H1 (cell line): ENCODE data around the gene CLCN3. TPM values are rescaled to one million over a fixed set of nuclear protein-coding genes. Genes with fewer than 3 reads are reported as not detected.

ENCODE experiments used
- CTCF ChIA-PET: fragments of 300-600 bp; sonication (Branson Sonifier 250); formaldehyde crosslinking; loops from one replicate; lab custom pipeline; 2021; ENCODE audit not compliant: partially characterized antibody; lab: Charles Lee
- POLR2A ChIA-PET: fragments of 300-600 bp; sonication (Branson Sonifier 250); formaldehyde crosslinking; loops from one replicate; lab custom pipeline; 2021; ENCODE audit warnings: inconsistent platforms; ENCODE audit not compliant: partially characterized antibody; lab: Charles Lee
- DNase-seq, 2 experiments: peaks; one replicate each; pipeline versions ENCODE4 v3.0.0 to v3.0.0-alpha.2; 2010 to 2022; ENCODE audit warnings: low spot score in 2 of 2, low read depth in 1 of 2, mixed read lengths in 1 of 2
- FAIRE-seq: peaks from 2 replicates; lab custom pipeline; 2011; peaks lifted over from hg19 to GRCh38; lab: Jason Lieb, UNC
- H2AFZ ChIP-seq: 2 replicates; pipeline ENCODE4 v1.8.1; 2012; ENCODE audit warnings: low read length, inconsistent platforms
- H2AK5ac ChIP-seq: 2 replicates; pipeline ENCODE4 v1.6.1; 2013; ENCODE audit warnings: low read depth, low read length
- H2BK120ac ChIP-seq: replicated peaks from 2 replicates; pipeline ENCODE3; 2013; ENCODE audit warnings: low read depth, low read length, inconsistent platforms
- H2BK12ac ChIP-seq: 2 replicates; pipeline ENCODE4 v1.6.1; 2013; ENCODE audit warnings: low read depth, low read length
- H2BK15ac ChIP-seq: 2 replicates; pipeline ENCODE4 v1.6.1; 2013; ENCODE audit warnings: low read length
- H2BK20ac ChIP-seq: 2 replicates; pipeline ENCODE4 v1.6.1; 2013; ENCODE audit warnings: low read length
- H2BK5ac ChIP-seq: 2 replicates; pipeline ENCODE4 v1.6.1; 2013; ENCODE audit warnings: low read depth, low read length
- H3K14ac ChIP-seq: 2 replicates; pipeline ENCODE4 v1.6.1; 2013; ENCODE audit warnings: inconsistent platforms; ENCODE audit not compliant: insufficient read length
- H3K18ac ChIP-seq: 2 replicates; pipeline ENCODE4 v1.6.1; 2013; ENCODE audit warnings: low read length; ENCODE audit errors: extremely low read depth
- H3K23ac ChIP-seq: 2 replicates; pipeline ENCODE4 v1.6.1; 2013; ENCODE audit warnings: inconsistent platforms; ENCODE audit not compliant: insufficient read length
- H3K23me2 ChIP-seq: 2 replicates; pipeline ENCODE4 v1.6.1; 2013; ENCODE audit warnings: low read depth, low read length
- H3K27ac ChIP-seq: 2 replicates; pipeline ENCODE4 v1.6.1; 2011; ENCODE audit warnings: low read depth, low read length, inconsistent platforms
- H3K27me3 ChIP-seq, 4 experiments: replicated peaks in 1 of 4; 1 replicate in 1 of 4; 2 replicates in 3 of 4; pipeline versions ENCODE4 v1.6.1 to v1.8.1; 2011 to 2013; ENCODE audit warnings: low read length in 3 of 4, mild to moderate bottlenecking in 3 of 4, inconsistent platforms in 2 of 4, mixed read lengths in 2 of 4, moderate library complexity in 1 of 4; ENCODE audit not compliant: control insufficient read depth in 3 of 4, insufficient read depth in 3 of 4; ENCODE audit errors: extremely low read depth in 1 of 4
- H3K36me3 ChIP-seq, 4 experiments: 2 replicates each; pipeline versions ENCODE4 v1.6.1 to v1.8.1; 2011 to 2013; ENCODE audit warnings: mild to moderate bottlenecking in 4 of 4, low read length in 3 of 4, moderate library complexity in 2 of 4, control low read depth in 1 of 4, inconsistent platforms in 1 of 4; ENCODE audit not compliant: insufficient read depth in 4 of 4, control insufficient read depth in 2 of 4
- H3K4ac ChIP-seq: replicated peaks from 2 replicates; pipeline ENCODE3; 2013; ENCODE audit warnings: low read length, low read depth, mixed read lengths, inconsistent platforms; ENCODE audit not compliant: insufficient read length
- H3K4me1 ChIP-seq, 4 experiments: replicated peaks in 1 of 4; 1 replicate in 1 of 4; 2 replicates in 3 of 4; pipeline versions ENCODE4 v1.6.1 to v1.8.1; 2011 to 2013; ENCODE audit warnings: low read length in 3 of 4, inconsistent platforms in 2 of 4, mixed read lengths in 1 of 4; ENCODE audit not compliant: insufficient read depth in 4 of 4, control insufficient read depth in 3 of 4
- H3K4me2 ChIP-seq, 2 experiments: 2 replicates each; pipeline versions ENCODE4 v1.6.1 to v1.8.1; 2011 to 2013; ENCODE audit warnings: low read depth in 2 of 2, low read length in 2 of 2, control low read depth in 1 of 2, inconsistent platforms in 1 of 2, mild to moderate bottlenecking in 1 of 2; ENCODE audit not compliant: insufficient read depth in 1 of 2
- H3K4me3 ChIP-seq, 4 experiments: fragments of 200-600, 300-600 bp in 1 of 4; sonication (generic), shearing (Covaris generic), sonication (Bioruptor Twin) in 1 of 4; 2 replicates each; pipeline versions ENCODE4 v1.5.1 to v1.8.1; 2011 to 2016; ENCODE audit warnings: low read length in 4 of 4, low read depth in 3 of 4, control low read depth in 2 of 4, inconsistent platforms in 2 of 4, mild to moderate bottlenecking in 2 of 4, mixed read lengths in 1 of 4, moderate library complexity in 1 of 4; ENCODE audit not compliant: insufficient read depth in 2 of 4; ENCODE audit errors: extremely low read depth in 1 of 4
- H3K56ac ChIP-seq: replicated peaks from 2 replicates; pipeline ENCODE3; 2013; ENCODE audit warnings: low read depth, mild to moderate bottlenecking, mixed read lengths, low read length, inconsistent platforms; ENCODE audit not compliant: insufficient read length
- H3K79me1 ChIP-seq: 2 replicates; pipeline ENCODE4 v1.6.1; 2013; ENCODE audit warnings: low read depth, low read length, control low read depth
- H3K79me2 ChIP-seq, 2 experiments: 2 replicates each; pipeline versions ENCODE4 v1.6.1 to v1.8.1; 2012 to 2013; ENCODE audit warnings: low read length in 2 of 2, mild to moderate bottlenecking in 2 of 2, inconsistent platforms in 1 of 2; ENCODE audit not compliant: insufficient read depth in 2 of 2, control insufficient read depth in 1 of 2
- H3K9ac ChIP-seq, 4 experiments: replicated peaks in 1 of 4; 1 replicate in 1 of 4; 2 replicates in 3 of 4; pipeline versions ENCODE4 v1.6.1 to v1.8.1; 2011 to 2013; ENCODE audit warnings: low read depth in 3 of 4, low read length in 3 of 4, control low read depth in 2 of 4, mild to moderate bottlenecking in 2 of 4, moderate library complexity in 2 of 4, inconsistent platforms in 1 of 4; ENCODE audit errors: extremely low read depth in 1 of 4
- H3K9me3 ChIP-seq, 2 experiments: 2 replicates each; pipeline versions ENCODE4 v1.6.1 to v1.8.1; 2012 to 2013; ENCODE audit warnings: mild to moderate bottlenecking in 2 of 2, moderate library complexity in 2 of 2, control low read depth in 1 of 2, inconsistent platforms in 1 of 2, low read depth in 1 of 2, low read length in 1 of 2, mixed read lengths in 1 of 2; ENCODE audit not compliant: insufficient read depth in 2 of 2
- H4K20me1 ChIP-seq, 2 experiments: replicated peaks in 1 of 2; 2 replicates each; pipeline versions ENCODE3 to v1.8.1; 2011 to 2013; ENCODE audit warnings: inconsistent platforms in 2 of 2, low read length in 2 of 2, mild to moderate bottlenecking in 1 of 2; ENCODE audit not compliant: insufficient read depth in 2 of 2, control insufficient read depth in 1 of 2
- H4K5ac ChIP-seq: 2 replicates; pipeline ENCODE4 v1.6.1; 2013; ENCODE audit warnings: low read length, low read depth, mixed read lengths, inconsistent platforms; ENCODE audit not compliant: insufficient read length
- H4K8ac ChIP-seq: 2 replicates; pipeline ENCODE4 v1.8.0; 2013; ENCODE audit warnings: mild to moderate bottlenecking, moderate library complexity, low read length, inconsistent platforms; ENCODE audit not compliant: insufficient read depth; ENCODE audit errors: extremely low read depth
- H4K91ac ChIP-seq: replicated peaks from 2 replicates; pipeline ENCODE3; 2013; ENCODE audit warnings: low read length, mixed read lengths, inconsistent platforms; ENCODE audit not compliant: insufficient read length
- ATF2 ChIP-seq: IDR thresholded peaks from 2 replicates; pipeline ENCODE4 v1.6.1; 2012; ENCODE audit warnings: low read length, inconsistent platforms
- ATF3 ChIP-seq: IDR thresholded peaks from 2 replicates; pipeline ENCODE4 v1.6.1; 2011; ENCODE audit warnings: low read depth, mild to moderate bottlenecking, low read length; ENCODE audit not compliant: insufficient read depth
- BCL11A ChIP-seq, 2 experiments: IDR thresholded peaks; one replicate each; pipeline ENCODE4 v1.6.1; 2011; ENCODE audit warnings: low read depth in 2 of 2, low read length in 2 of 2, mild to moderate bottlenecking in 2 of 2
- CBX5 ChIP-seq: fragments of 300-800, 300-1000 bp; sonication (generic); IDR thresholded peaks from 2 replicates; pipeline ENCODE4 v1.7.1; 2016; ENCODE audit warnings: antibody characterized with exemption, low read length, low read depth
- CHD2 ChIP-seq: IDR thresholded peaks from 2 replicates; pipeline ENCODE4 v1.6.1; 2012; ENCODE audit warnings: low read length, improper control_type of control experiment
- EGR1 ChIP-seq: IDR thresholded peaks from 2 replicates; pipeline ENCODE4 v1.6.1; 2011; ENCODE audit warnings: low read depth, low read length, borderline replicate concordance
- HDAC2 ChIP-seq, 2 experiments: fragments of 300-600 bp in 1 of 2; sonication (generic) in 1 of 2; IDR thresholded peaks; 2 replicates each; pipeline ENCODE4 v1.6.1; 2011 to 2012; ENCODE audit warnings: low read depth in 2 of 2, low read length in 2 of 2, mild to moderate bottlenecking in 2 of 2, moderate library complexity in 2 of 2, borderline replicate concordance in 1 of 2, inconsistent platforms in 1 of 2
- PHF8 ChIP-seq: fragments of 200-600 bp; sonication (generic); conservative IDR thresholded peaks from 2 replicates; pipeline ENCODE4 v1.7.1; 2012; ENCODE audit warnings: low read depth, mild to moderate bottlenecking, inconsistent platforms, low read length, moderate library complexity
- RNF2 ChIP-seq: fragments of 200-900, 300-1000 bp; sonication (generic); IDR thresholded peaks from 2 replicates; pipeline ENCODE4 v1.7.1; 2016; ENCODE audit warnings: borderline replicate concordance, low read depth, mild to moderate bottlenecking, antibody characterized with exemption, low read length; ENCODE audit not compliant: poor library complexity, severe bottlenecking; ENCODE audit errors: missing control alignments
- WGBS, 2 experiments: shearing (Covaris generic) in 1 of 2; methylation state at CpG; one replicate each; pipeline versions ENCODE4 v1.1.6 to v1.1.7; 2013 to 2015; ENCODE audit warnings: low lambda C conversion rate in 2 of 2, mixed read lengths in 2 of 2, inconsistent platforms in 1 of 2, low coverage in 1 of 2, missing lambda C conversion rate in 1 of 2; ENCODE audit not compliant: insufficient replicate concordance in 2 of 2, insufficient coverage in 1 of 2, insufficient read length in 1 of 2; ENCODE audit errors: extremely low coverage in 1 of 2, missing lambda C conversion rate in 1 of 2; 5-methylcytosine and 5-hydroxymethylcytosine counted together
- polyA plus RNA-seq, 7 experiments: library from polyadenylated mRNA; depleted of rRNA in 3 of 7; stranded (reverse) in 5 of 7; unstranded in 2 of 7; fragments of >200 nt in 5 of 7; fragments of 200-250 nt in 2 of 7; gene quantifications; 1 replicate in 5 of 7; 2 replicates in 1 of 7; 4 replicates in 1 of 7; pipeline versions ENCODE4 v1.2.1 to v1.2.3, GENCODE V29; 2011 to 2013; ENCODE audit warnings: missing spikeins in 2 of 7, mixed read lengths in 2 of 7
- total RNA-seq: library from RNA; stranded (reverse); fragmentation: NEBNext Ultra II Directional; extraction: Animal tissue kit (Norgen Biotek cat#: 25700); gene quantifications from 2 replicates; pipeline ENCODE4 v1.2.1, GENCODE V29; 2021

Gene CLCN3
- total and polyA plus RNA-seq, 2 of the 8 experiments (the other 6 are each of a cell fraction or from before 2014, with no cell fraction given) = 8.8 to 32.8 TPM

- Histone ChIP-seq H3K27me3 (no peaks in the 10 kb centered on the region), H3K23me2 (no peaks in the 10 kb centered on the region), H3K56ac (no peak overlapping the region), H3K23ac (no peak overlapping the region), H3K4me3 (no peak overlapping the region), H2BK15ac (no peak overlapping the region), H4K91ac (no peak overlapping the region), H2BK5ac (no peak overlapping the region), H3K4me1 (no peaks in the 10 kb centered on the region), H2BK12ac (no peak overlapping the region), H4K5ac (no peak overlapping the region), H3K14ac (no peak overlapping the region), H3K18ac (no peak overlapping the region), H3K36me3 (peaks cover 0 to 7% (median 0%) of the 10 kb centered on the region in 4 experiments; a peak in 1 of 8 replicates), H3K9me3 (no peaks in the 10 kb centered on the region), H3K9ac (no peak overlapping the region), H3K4ac (no peak overlapping the region), H3K79me2 (peaks cover 0 to 12% of the 10 kb centered on the region in 2 experiments; a peak in 2 of 4 replicates), H2AFZ (no peak overlapping the region), H3K27ac (no peak overlapping the region), H3K79me1 (no peaks in the 10 kb centered on the region; the same call in 1 of the 2 replicates), H4K20me1 (no peaks in the 10 kb centered on the region), H4K8ac (no peak overlapping the region), H3K4me2 (no peak overlapping the region), H2BK120ac (no peak overlapping the region), H2BK20ac (no peak overlapping the region), H2AK5ac (no peak overlapping the region)
- no peak for DNase-seq
- ChIA-PET POLR2A (no interaction called here), CTCF (interaction anchor here (1.6 kb wide), 1 partner anchor 118 kb away, joined by 6 read pairs; no protein-coding TSS in a partner anchor)
- no peak for FAIRE-seq
- 95% methylated on average over 1 of the region's 1 CpG; no CpG with 5 or more reads in 1 of the 2 experiments for WGBS, 2 experiments
- TF ChIP-seq ATF2 (no peak), ATF3 (no peak), HDAC2 (IDR thresholded peaks at IDR 0.05; ENCODE audit: borderline replicate concordance in 1 of 2, low read depth in 2 of 2, low read length in 2 of 2) (no peak), EGR1 (no peak), CBX5 (no peak), CHD2 (no peak), PHF8 (no peak), RNF2 (no peak), BCL11A (IDR thresholded peaks at IDR 0.05; ENCODE audit: low read depth in 2 of 2, low read length in 2 of 2) (no peak)
Measured at GRCh38 chr4:169604131-169604900, 16.1 kb upstream of the CLCN3 start.
